Measurements from ENCODE around the gene ODAD2.

- TF ChIP-seq POLR2A (IDR thresholded peaks at IDR 0.05) (no peak), EP300 (IDR thresholded peaks at IDR 0.05) (no peak)
- TF ChIP-seq, protein P1, sequence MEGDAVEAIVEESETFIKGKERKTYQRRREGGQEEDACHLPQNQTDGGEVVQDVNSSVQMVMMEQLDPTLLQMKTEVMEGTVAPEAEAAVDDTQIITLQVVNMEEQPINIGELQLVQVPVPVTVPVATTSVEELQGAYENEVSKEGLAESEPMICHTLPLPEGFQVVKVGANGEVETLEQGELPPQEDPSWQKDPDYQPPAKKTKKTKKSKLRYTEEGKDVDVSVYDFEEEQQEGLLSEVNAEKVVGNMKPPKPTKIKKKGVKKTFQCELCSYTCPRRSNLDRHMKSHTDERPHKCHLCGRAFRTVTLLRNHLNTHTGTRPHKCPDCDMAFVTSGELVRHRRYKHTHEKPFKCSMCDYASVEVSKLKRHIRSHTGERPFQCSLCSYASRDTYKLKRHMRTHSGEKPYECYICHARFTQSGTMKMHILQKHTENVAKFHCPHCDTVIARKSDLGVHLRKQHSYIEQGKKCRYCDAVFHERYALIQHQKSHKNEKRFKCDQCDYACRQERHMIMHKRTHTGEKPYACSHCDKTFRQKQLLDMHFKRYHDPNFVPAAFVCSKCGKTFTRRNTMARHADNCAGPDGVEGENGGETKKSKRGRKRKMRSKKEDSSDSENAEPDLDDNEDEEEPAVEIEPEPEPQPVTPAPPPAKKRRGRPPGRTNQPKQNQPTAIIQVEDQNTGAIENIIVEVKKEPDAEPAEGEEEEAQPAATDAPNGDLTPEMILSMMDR (IDR thresholded peaks at IDR 0.05): no peak
Measured at GRCh38 chr10:27998954-27999275, at the start of gene ODAD2.
